Stimulated activated CD4-positive, alpha-beta T cell treated with anti-CD3 and anti-CD28 coated beads, Interleukin-1b, Interleukin-23, amount 100 ng/mL, for 48 hours (primary cell): ENCODE data around the gene HBB.

Experiments
- DNase-seq: peaks from one replicate; pipeline ENCODE4 v3.0.0-alpha.2; 2020

HBB gene

GRCh38 chr11:5246772-5247471 lies 20.1 kb upstream of the HBB start:
- DNase-seq: no peak

GRCh38 chr11:5245155-5245554 lies 18.3 kb upstream of the HBB start:
- DNase-seq: no peak

- no peak for DNase-seq
Measured at GRCh38 chr11:5243816-5244180, 16.9 kb upstream of the HBB start.

DNA sequence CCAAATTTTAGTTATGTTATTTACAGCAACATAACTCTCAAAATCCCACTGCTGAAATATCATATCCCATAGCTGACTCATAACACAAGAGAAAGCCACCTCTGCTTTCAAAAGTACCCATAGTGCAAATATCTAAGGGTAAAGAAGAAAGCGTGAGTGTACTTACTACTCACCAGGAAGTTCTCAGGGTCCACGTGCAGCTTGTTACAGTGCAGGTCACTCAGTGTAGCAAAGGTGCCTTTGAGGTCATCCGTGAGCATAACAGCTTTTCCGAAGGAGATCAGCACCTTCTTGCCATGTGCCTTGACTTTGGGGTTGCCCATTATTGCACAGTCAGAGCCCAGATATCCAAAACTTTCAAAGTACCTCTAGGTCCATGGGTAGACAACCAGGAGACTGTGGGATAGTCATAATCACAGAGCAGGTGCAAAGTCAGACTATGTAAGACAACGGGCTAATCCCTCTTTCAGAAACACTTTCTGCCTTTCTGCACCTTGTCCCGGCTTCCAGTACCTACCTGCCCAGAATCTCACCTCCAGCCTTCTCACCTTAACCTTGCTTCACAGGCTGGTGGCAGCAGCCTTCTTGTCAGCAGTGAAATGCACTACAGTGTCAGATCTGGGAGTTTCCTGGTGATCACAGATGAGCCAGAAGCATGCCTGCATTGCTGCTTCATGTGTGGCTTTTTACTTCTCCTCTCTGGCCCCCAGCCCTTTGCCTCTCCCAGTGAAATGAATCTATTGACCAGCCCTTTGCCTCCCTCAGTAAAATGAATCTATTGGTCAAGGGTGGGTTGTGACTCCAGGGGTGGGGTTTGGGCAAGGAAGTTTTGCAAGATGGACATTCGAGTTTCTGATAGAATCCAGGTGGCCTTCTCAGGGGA lies 16.3 kb upstream of the HBB start:
- no peak for DNase-seq

- no peak for DNase-seq
Measured at GRCh38 chr11:5242208-5242607, 15.3 kb upstream of the HBB start.

DNA sequence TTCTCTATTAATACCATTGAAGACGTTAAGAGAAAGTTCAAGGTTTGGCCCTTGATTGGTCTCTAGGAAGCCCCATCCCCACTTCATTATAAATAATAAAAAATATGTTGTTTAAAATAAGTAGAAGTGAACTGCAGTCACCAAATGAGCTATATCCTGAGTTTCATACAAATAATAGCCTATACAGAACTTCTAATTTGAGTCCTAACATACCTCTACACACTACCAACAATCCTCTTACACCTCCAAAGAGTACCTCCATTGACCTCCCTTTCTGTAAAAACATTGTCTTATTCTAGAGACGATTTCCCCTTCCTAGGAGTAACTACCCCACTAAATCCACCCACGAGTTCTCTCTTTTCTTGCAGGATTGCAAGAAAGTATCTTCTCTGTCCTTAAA lies 14.6 kb upstream of the HBB start:
- no peak for DNase-seq

GRCh38 chr11:5240458-5240857 lies 13.6 kb upstream of the HBB start:
- no peak for DNase-seq

- DNase-seq: no peak
Measured at GRCh38 chr11:5240056-5240455, 13.2 kb upstream of the HBB start.

DNA sequence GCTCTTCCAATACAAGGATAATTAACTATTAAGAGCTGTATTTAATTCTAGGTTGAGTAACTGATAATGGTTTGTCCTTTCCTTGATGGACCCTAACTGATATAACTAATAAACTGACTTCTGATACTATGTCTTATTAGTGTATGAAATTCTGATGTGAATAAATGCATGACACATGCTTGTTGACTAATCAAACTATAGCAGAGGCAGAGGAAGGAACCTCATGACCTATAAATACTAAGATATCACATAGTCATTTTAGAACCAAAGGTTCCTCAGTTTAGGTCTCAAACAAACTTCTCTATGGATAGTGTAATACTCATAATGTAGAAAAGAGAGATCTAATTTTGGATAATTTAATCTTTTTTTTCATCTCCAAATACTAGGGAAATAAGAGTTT lies 12.2 kb upstream of the HBB start:
- no peak for DNase-seq

DNA sequence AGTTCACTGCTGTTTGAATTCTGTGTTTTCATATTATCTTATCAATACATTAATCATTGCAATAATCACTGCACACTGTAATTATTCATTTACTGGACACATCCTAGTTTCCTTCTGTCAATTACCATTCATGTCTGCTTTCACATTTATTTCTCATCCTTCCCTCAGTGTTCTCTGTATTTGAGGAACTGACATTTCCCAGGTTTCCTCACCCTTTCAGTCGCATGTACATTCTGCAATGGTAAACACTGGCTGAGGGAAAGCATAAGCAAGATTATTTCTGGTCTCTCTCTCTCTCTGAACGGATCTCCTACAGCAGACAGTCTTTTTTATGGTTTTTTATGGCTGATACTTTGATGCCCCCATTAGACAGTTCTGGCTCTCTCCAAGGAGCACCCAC lies 11.6 kb upstream of the HBB start:
- DNase-seq: no peak

DNA sequence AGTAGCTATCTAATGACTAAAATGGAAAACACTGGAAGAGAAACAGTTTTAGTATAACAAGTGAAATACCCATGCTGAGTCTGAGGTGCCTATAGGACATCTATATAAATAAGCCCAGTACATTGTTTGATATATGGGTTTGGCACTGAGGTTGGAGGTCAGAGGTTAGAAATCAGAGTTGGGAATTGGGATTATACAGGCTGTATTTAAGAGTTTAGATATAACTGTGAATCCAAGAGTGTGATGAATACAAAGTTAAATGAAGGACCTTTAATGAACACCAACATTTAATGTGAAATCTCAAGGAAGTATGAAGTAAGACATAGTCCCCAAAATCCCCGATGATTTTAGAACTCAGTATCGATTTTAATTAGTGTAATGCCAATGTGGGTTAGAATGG lies 10.5 kb upstream of the HBB start:
- no peak for DNase-seq

- no peak for DNase-seq
Measured at GRCh38 chr11:5235364-5236095, 8.7 kb upstream of the HBB start.

DNA sequence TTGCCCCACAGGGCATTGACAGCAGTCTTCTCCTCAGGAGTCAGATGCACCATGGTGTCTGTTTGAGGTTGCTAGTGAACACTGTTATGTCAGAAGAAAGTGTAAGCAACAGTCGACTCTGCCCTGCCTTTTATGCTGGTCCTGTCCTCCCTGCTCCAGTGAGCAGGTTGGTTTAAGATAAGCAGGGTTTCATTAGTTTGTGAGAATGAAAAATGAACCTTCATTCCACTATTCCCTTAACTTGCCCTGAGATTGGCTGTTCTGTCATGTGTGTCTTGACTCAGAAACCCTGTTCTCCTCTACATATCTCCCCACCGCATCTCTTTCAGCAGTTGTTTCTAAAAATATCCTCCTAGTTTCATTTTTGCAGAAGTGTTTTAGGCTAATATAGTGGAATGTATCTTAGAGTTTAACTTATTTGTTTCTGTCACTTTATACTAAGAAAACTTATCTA lies 7.5 kb upstream of the HBB start, which contains the start of gene HBD:
Gene HBD, minus strand, starts transcription at position 103 of the 454 bp plus-strand sequence. Its CDS starts 50 bp downstream, at position 53.
- no peak for DNase-seq

DNA sequence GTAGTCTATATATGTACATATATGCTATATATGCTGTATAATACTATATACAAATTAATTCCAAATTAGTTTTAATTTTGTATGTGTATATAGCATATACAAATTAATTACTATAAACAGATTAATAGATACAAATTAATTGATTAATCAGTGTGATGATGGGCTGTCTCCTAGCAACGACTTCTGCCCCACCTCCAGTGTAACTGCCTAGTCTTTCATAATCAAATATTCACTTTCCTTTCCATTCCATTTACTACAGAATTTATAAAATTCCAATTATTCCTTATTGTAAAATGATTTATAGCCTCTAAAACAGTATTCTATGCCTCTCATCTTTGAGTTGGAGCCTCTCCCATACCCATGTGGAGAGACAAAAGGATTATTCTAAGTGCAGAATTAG lies 6.4 kb upstream of the HBB start:
- no peak for DNase-seq

DNA sequence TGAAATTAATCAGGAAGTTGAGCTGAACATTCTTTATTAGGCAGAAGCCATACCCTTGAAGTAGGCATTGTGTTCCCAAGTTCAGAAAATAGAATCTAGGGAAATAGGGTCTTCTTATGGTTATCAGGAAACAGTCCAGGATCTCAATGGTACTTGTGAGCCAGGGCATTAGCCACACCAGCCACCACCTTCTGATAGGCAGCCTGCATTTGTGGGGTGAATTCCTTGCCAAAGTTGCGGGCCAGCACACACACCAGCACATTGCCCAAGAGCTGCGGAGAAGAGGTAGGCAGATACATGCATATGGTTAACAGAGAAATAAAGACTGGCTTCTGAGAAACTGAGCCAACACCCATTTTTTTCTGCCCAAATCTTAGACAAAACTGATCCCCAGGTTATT lies 6.0 kb upstream of the HBB start:
- DNase-seq: no peak

DNA sequence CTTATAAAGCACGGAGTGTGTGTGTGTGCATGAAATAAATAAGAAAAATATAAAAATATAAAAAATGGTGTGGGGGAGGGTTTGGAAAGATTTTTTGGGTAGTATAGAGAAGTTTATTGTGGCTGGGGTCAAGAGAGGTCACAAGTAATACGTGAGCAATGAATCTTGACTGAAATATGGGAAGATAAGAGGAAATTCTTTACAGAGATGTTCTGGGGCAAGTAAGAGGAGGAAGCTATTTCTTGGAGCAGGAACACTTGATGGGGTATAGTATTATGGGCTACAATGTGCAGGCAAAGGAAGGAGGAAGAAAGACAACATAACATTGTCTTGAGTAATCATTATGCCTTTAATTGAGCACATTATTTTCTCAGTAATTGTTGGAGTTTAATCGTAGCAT lies 5.3 kb upstream of the HBB start:
- DNase-seq: no peak

DNA sequence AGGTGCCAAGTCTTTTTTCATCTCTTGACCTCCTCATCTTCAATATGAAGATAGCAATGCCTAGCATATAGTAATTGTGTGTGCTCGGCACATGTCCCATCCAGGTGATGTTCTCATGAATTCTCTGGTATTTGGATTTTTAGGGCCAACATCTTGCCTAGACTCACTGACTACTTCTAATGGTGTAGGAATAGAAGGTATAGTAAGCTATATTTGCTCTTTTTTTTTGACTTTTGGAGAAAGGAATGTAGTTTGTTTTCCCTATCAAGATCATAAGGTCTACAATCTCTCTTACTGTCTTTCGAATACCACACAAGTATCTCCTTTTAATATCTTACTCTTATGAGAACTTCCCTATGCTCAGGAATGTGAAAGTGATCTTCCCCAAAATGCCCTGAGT lies 4.2 kb upstream of the HBB start:
- DNase-seq: no peak

DNA sequence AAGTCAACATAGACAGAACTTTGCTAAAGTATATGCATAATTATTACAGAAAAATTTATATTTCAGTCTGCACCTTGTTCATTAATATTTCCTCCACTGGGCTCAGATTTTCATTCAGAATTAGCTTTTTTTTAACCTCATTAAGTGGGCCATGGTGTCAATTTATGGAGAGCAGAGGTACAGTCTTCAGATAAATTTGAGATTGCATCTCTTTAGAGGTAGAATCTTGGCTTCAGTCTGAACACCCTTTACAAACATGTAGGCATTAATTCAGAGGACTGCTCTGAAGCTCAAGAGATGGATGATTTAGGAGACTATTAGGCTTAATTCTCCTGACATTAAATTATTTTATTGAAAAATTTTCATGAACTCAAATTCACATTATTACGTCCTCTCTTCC lies 3.4 kb upstream of the HBB start:
- DNase-seq: no peak

DNA sequence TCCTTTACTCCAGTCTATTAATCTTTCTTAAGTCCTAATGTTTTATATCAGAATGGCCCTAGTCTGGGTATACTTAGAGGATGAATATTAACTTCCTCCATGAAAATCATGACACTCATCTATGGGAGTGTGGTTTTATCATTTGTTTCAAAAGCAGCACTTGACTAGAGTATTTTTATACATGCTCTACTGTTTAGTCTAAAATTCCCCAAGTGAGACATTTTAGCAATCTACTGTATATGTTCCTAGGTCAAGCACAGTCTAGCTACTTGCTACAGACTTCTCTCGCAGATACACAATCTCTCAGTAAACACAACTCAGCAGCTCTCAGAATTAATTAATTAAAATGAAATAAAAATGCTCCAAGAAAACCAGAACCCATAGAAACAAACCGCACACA lies 2.9 kb upstream of the HBB start:
- DNase-seq: no peak

DNA sequence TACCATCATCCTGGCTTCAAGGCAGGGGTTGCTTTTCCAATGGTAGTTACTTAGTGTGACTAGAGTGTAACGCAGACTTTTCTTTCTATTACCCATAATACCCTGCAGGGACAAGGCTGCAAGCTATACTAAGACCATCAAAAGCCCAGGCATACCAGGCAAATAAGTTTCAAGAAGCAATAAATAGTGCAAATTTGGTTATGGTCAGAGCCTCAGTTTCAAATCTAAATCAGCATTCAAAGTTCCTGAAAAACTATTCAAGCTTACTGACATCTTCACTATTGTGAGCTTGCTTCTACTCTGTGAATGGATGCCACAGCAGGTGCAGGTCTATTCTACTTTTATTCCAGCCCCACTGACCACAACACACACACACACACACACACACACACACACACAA lies 2.5 kb upstream of the HBB start:
- DNase-seq: no peak

GRCh38 chr11:5228124-5228523 lies 1.3 kb upstream of the HBB start:
- no peak for DNase-seq

DNA sequence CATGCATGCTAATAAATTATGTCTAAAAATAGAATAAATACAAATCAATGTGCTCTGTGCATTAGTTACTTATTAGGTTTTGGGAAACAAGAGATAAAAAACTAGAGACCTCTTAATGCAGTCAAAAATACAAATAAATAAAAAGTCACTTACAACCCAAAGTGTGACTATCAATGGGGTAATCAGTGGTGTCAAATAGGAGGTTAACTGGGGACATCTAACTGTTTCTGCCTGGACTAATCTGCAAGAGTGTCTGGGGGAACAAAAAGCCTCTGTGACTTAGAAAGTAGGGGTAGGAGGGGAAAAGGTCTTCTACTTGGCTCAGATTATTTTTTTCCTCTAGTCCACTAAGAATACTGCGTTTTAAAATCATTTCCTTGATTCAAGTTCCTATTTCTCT lies 810 bp upstream of the HBB start:
- DNase-seq: no peak

GRCh38 chr11:5225480-5225871 lies 1.4 kb downstream of the HBB start:
- no peak for DNase-seq
